ENCODE data around the gene VCL.

Gene VCL

GRCh38 chr10:74097776-74098175, 99.9 kb downstream of the VCL start:
- Histone ChIP-seq H3K9me3 (no peaks in the 10 kb centered on the region), H3K4me3 (ENCODE audit: low read depth, low read length) (no peak overlapping the region), H3K4me1 (no peaks in the 10 kb centered on the region), H3K36me3 (peaks cover 28% of the 10 kb centered on the region), H3K27me3 (no peaks in the 10 kb centered on the region)
- TF ChIP-seq, protein P1, sequence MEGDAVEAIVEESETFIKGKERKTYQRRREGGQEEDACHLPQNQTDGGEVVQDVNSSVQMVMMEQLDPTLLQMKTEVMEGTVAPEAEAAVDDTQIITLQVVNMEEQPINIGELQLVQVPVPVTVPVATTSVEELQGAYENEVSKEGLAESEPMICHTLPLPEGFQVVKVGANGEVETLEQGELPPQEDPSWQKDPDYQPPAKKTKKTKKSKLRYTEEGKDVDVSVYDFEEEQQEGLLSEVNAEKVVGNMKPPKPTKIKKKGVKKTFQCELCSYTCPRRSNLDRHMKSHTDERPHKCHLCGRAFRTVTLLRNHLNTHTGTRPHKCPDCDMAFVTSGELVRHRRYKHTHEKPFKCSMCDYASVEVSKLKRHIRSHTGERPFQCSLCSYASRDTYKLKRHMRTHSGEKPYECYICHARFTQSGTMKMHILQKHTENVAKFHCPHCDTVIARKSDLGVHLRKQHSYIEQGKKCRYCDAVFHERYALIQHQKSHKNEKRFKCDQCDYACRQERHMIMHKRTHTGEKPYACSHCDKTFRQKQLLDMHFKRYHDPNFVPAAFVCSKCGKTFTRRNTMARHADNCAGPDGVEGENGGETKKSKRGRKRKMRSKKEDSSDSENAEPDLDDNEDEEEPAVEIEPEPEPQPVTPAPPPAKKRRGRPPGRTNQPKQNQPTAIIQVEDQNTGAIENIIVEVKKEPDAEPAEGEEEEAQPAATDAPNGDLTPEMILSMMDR (IDR thresholded peaks at IDR 0.05; ENCODE audit: low read depth, low read length): no peak
- no peak for DNase-seq

GRCh38 chr10:74099420-74099819, 101.5 kb downstream of the VCL start:
- TF ChIP-seq, protein P1 (IDR thresholded peaks at IDR 0.05; ENCODE audit: low read depth, low read length): no peak
- Histone ChIP-seq H3K4me1 (no peaks in the 10 kb centered on the region), H3K36me3 (peaks cover 24% of the 10 kb centered on the region), H3K9me3 (no peaks in the 10 kb centered on the region), H3K27me3 (no peaks in the 10 kb centered on the region), H3K4me3 (ENCODE audit: low read depth, low read length) (no peak overlapping the region)
- DNase-seq: no peak

DNA sequence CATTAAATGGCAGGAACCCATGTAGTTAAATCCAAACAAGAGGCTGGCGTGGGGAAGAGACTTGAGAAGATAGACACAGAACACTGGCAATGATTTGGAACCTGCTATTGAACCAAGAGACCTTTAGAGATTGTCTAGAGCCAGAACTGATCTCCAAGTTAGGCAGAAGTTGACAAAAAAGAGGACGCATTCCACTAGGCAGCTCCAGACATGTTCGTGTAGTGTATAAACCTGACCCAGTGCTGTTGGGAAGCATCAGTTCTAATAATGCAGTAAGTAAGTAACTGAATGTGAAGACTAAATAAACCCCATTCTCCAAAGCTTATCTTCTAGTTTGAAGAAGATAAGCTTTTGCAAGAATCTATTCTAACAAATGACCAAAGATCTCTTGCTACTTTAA, 101.9 kb downstream of the VCL start:
- Histone ChIP-seq H3K27me3 (no peaks in the 10 kb centered on the region), H3K36me3 (peaks cover 23% of the 10 kb centered on the region), H3K4me1 (no peaks in the 10 kb centered on the region), H3K4me3 (ENCODE audit: low read depth, low read length) (no peak overlapping the region), H3K9me3 (no peaks in the 10 kb centered on the region)
- DNase-seq: no peak
- TF ChIP-seq, protein P1 (IDR thresholded peaks at IDR 0.05; ENCODE audit: low read depth, low read length): no peak

- Histone ChIP-seq H3K4me3 (ENCODE audit: low read depth, low read length) (no peak overlapping the region), H3K4me1 (no peaks in the 10 kb centered on the region), H3K36me3 (peaks cover 33% of the 10 kb centered on the region), H3K9me3 (no peaks in the 10 kb centered on the region; the same call in 1 of the 2 replicates), H3K27me3 (no peaks in the 10 kb centered on the region)
- TF ChIP-seq, protein P1 (IDR thresholded peaks at IDR 0.05; ENCODE audit: low read depth, low read length): peak; percentile 67
- DNase-seq: no peak
Observed at GRCh38 chr10:74103560-74104258, 105.8 kb downstream of the VCL start.

DNA sequence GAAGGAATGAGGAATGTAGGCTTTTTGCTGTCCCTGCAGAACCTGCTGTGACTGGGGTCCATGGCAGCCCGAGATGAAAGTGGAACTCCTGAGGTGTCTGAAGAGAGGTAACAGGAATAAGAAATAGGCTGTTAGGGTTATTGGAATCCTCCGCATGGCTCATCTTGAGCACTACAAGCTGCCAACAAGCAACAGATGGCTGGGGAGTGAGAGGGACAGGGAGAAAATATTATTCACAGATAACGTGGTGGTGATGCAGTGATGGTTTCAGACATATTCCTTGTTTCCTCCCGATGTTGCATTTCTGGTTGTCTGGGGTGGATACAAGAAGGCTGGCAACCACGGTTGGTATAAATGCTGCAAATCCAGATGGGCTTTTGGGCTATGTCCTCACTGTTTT, 106.6 kb downstream of the VCL start:
- no peaks in the 10 kb centered on the region for H3K27me3 ChIP-seq
- TF ChIP-seq, protein P1 (IDR thresholded peaks at IDR 0.05; ENCODE audit: low read depth, low read length): no peak
- H3K36me3 ChIP-seq: peaks cover 37% of the 10 kb centered on the region
- H3K4me1 ChIP-seq: no peaks in the 10 kb centered on the region
- H3K9me3 ChIP-seq: no peaks in the 10 kb centered on the region; the same call in 1 of the 2 replicates
- DNase-seq: no peak
- H3K4me3 ChIP-seq (ENCODE audit: low read depth, low read length): no peak overlapping the region

GRCh38 chr10:74104996-74105395, 107.1 kb downstream of the VCL start:
- Histone ChIP-seq H3K4me3 (ENCODE audit: low read depth, low read length) (no peak overlapping the region), H3K4me1 (no peaks in the 10 kb centered on the region), H3K9me3 (no peaks in the 10 kb centered on the region; the same call in 1 of the 2 replicates), H3K27me3 (no peaks in the 10 kb centered on the region), H3K36me3 (peaks cover 42% of the 10 kb centered on the region)
- TF ChIP-seq, protein P1 (IDR thresholded peaks at IDR 0.05; ENCODE audit: low read depth, low read length): no peak
- no peak for DNase-seq

Measured in BE2C (cell line).